K562 (cell line): ENCODE measurements around the gene CYYR1.

Experiments used
- CTCF ChIP-seq, 3 experiments: IDR thresholded peaks in 2 of 3; conservative IDR thresholded peaks in 1 of 3; 2 replicates each; pipeline ENCODE4 v1.5.1; 2011 to 2012; ENCODE audit warnings: low read length in 3 of 3, mild to moderate bottlenecking in 3 of 3, control low read depth in 2 of 3, improper control_type of control experiment in 1 of 3, inconsistent platforms in 1 of 3, low read depth in 1 of 3, mixed read lengths in 1 of 3, moderate library complexity in 1 of 3; ENCODE audit not compliant: insufficient read depth in 2 of 3
- EZH2 ChIP-seq: IDR thresholded peaks from 2 replicates; pipeline ENCODE4 v1.6.1; 2012; ENCODE audit warnings: low read depth, mild to moderate bottlenecking, inconsistent platforms, low read length, borderline replicate concordance
- FOS ChIP-seq: IDR thresholded peaks from 3 replicates; pipeline ENCODE4 v1.6.1; 2011; ENCODE audit not compliant: insufficient read length; ENCODE audit errors: extremely low read depth
- GATAD2B ChIP-seq: fragments of 450-650 bp; IDR thresholded peaks from 2 replicates; pipeline ENCODE4 v1.6.1; 2017; ENCODE audit warnings: mild to moderate bottlenecking, borderline replicate concordance
- POLR2A ChIP-seq: fragments of 450-650 bp; conservative IDR thresholded peaks from 2 replicates; pipeline ENCODE4 v1.6.1; 2016
- ZNF785 ChIP-seq: fragments of 250-450 bp; sonication (Bioruptor Pico); IDR thresholded peaks from 2 replicates; pipeline ENCODE4 v1.4.0; 2020; ENCODE audit warnings: mild to moderate bottlenecking

GRCh38 chr21:26438976-26439375, 134.1 kb downstream of the CYYR1 start:
- TF ChIP-seq EZH2 (no peak), FOS (no peak), CTCF (IDR thresholded peaks at IDR 0.05 in 2 of 3, conservative IDR thresholded peaks at IDR 0.05 in 1 of 3; ENCODE audit: insufficient read depth in 2 of 3, low read depth in 1 of 3, low read length in 3 of 3) (no peak), POLR2A (no peak), ZNF785 (CRISPR knock-in tag) (no peak), GATAD2B (no peak)
